HG02870 (cell line): Measurements from ENCODE around the gene CSNK2A1.
"Not testable (repeated sequence)": the region's sequence is repeated elsewhere in the genome, so short reads cannot be mapped to it uniquely, and the experiment has no call there.

ENCODE experiments used
- ATAC-seq: cut with Tn5 transposase; IDR thresholded peaks from one replicate; pipeline ENCODE4 v1.9.1; 2021; ENCODE audit warnings: mild to moderate bottlenecking, moderate library complexity; ENCODE audit not compliant: unreplicated experiment

The CSNK2A1 gene

GRCh38 chr20:543369-544152 lies at the start of gene CSNK2A1:
Gene CSNK2A1 (minus strand): TSS chr20:543790. CDS start chr20:508551, 35,239 bp downstream.
- ATAC-seq: peak; percentile 90

- ATAC-seq: no peak
These were observed 48.9 kb upstream of the CSNK2A1 start for GRCh38 chr20:592506-592905.

GRCh38 chr20:591941-592340 lies 48.4 kb upstream of the CSNK2A1 start:
- ATAC-seq: no peak

GRCh38 chr20:588932-589672 lies 45.5 kb upstream of the CSNK2A1 start:
- peak; percentile 75 for ATAC-seq

- no peak for ATAC-seq
These were observed 44.9 kb upstream of the CSNK2A1 start for GRCh38 chr20:588476-588875.

- ATAC-seq: no peak
These were observed 41.3 kb upstream of the CSNK2A1 start for GRCh38 chr20:584971-585301.

GRCh38 chr20:584161-584970 lies 40.8 kb upstream of the CSNK2A1 start:
- no peak for ATAC-seq

- no peak for ATAC-seq
These were observed 38.6 kb upstream of the CSNK2A1 start for GRCh38 chr20:582204-582603.

- ATAC-seq: not testable (repeated sequence)
These were observed 35.5 kb upstream of the CSNK2A1 start for GRCh38 chr20:578940-579690.

- no peak for ATAC-seq
These were observed 33.7 kb upstream of the CSNK2A1 start for GRCh38 chr20:577167-577791.

- no peak for ATAC-seq
These were observed 32.6 kb upstream of the CSNK2A1 start for GRCh38 chr20:576156-576555.

GRCh38 chr20:575230-575629 lies 31.6 kb upstream of the CSNK2A1 start:
- ATAC-seq: no peak

- no peak for ATAC-seq
These were observed 30.8 kb upstream of the CSNK2A1 start for GRCh38 chr20:574297-574942.

GRCh38 chr20:573414-574296 lies 30.1 kb upstream of the CSNK2A1 start:
- ATAC-seq: no peak

GRCh38 chr20:572727-573126 lies 29.1 kb upstream of the CSNK2A1 start:
- ATAC-seq: no peak

- no peak for ATAC-seq
These were observed 28.3 kb upstream of the CSNK2A1 start for GRCh38 chr20:571754-572441.

GRCh38 chr20:568673-569415 lies 25.3 kb upstream of the CSNK2A1 start:
- no peak for ATAC-seq
